ENCODE results near the gene COL25A1.

- TF ChIP-seq, protein P1, sequence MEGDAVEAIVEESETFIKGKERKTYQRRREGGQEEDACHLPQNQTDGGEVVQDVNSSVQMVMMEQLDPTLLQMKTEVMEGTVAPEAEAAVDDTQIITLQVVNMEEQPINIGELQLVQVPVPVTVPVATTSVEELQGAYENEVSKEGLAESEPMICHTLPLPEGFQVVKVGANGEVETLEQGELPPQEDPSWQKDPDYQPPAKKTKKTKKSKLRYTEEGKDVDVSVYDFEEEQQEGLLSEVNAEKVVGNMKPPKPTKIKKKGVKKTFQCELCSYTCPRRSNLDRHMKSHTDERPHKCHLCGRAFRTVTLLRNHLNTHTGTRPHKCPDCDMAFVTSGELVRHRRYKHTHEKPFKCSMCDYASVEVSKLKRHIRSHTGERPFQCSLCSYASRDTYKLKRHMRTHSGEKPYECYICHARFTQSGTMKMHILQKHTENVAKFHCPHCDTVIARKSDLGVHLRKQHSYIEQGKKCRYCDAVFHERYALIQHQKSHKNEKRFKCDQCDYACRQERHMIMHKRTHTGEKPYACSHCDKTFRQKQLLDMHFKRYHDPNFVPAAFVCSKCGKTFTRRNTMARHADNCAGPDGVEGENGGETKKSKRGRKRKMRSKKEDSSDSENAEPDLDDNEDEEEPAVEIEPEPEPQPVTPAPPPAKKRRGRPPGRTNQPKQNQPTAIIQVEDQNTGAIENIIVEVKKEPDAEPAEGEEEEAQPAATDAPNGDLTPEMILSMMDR (IDR thresholded peaks at IDR 0.05; ENCODE audit: low read depth, low read length, missing input control): no peak
- TF ChIP-seq SP1 (IDR thresholded peaks at IDR 0.05): no peak
- TF ChIP-seq HNF4G (IDR thresholded peaks at IDR 0.05): no peak
- TF ChIP-seq GABPA (IDR thresholded peaks at IDR 0.05 in 1 of 2, conservative IDR thresholded peaks at IDR 0.05 in 1 of 2): no peak
- TF ChIP-seq FOXA1 (IDR thresholded peaks at IDR 0.05): no peak
- TF ChIP-seq, protein P2, sequence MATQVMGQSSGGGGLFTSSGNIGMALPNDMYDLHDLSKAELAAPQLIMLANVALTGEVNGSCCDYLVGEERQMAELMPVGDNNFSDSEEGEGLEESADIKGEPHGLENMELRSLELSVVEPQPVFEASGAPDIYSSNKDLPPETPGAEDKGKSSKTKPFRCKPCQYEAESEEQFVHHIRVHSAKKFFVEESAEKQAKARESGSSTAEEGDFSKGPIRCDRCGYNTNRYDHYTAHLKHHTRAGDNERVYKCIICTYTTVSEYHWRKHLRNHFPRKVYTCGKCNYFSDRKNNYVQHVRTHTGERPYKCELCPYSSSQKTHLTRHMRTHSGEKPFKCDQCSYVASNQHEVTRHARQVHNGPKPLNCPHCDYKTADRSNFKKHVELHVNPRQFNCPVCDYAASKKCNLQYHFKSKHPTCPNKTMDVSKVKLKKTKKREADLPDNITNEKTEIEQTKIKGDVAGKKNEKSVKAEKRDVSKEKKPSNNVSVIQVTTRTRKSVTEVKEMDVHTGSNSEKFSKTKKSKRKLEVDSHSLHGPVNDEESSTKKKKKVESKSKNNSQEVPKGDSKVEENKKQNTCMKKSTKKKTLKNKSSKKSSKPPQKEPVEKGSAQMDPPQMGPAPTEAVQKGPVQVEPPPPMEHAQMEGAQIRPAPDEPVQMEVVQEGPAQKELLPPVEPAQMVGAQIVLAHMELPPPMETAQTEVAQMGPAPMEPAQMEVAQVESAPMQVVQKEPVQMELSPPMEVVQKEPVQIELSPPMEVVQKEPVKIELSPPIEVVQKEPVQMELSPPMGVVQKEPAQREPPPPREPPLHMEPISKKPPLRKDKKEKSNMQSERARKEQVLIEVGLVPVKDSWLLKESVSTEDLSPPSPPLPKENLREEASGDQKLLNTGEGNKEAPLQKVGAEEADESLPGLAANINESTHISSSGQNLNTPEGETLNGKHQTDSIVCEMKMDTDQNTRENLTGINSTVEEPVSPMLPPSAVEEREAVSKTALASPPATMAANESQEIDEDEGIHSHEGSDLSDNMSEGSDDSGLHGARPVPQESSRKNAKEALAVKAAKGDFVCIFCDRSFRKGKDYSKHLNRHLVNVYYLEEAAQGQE (IDR thresholded peaks at IDR 0.05): no peak
- TF ChIP-seq ZBTB33 (IDR thresholded peaks at IDR 0.05): no peak
- TF ChIP-seq MAX (IDR thresholded peaks at IDR 0.05): no peak
- no peak for TF ChIP-seq TAF1 (conservative IDR thresholded peaks at IDR 0.05)
- no peak for TF ChIP-seq RAD21 (IDR thresholded peaks at IDR 0.05)
- TF ChIP-seq YY1 (IDR thresholded peaks at IDR 0.05): no peak
- TF ChIP-seq NR2F2 (IDR thresholded peaks at IDR 0.05): no peak
These were observed 513.7 kb downstream of the COL25A1 start for GRCh38 chr4:108788731-108789130.
